ACC112 (cell line): ENCODE measurements around the gene CADPS.

ENCODE experiments used
- H2AFZ ChIP-seq: fragments of 200-600 bp; sonication (generic); one replicate; pipeline ENCODE4 v1.6.0; 2017; ENCODE audit warnings: antibody characterized with exemption, low read length; ENCODE audit not compliant: unreplicated experiment
- H3K27ac ChIP-seq: fragments of 200-600 bp; sonication (generic); 2 replicates; pipeline ENCODE4 v1.5.1; 2014; ENCODE audit warnings: low read depth, mild to moderate bottlenecking, antibody characterized with exemption, low read length, moderate library complexity
- H3K27me3 ChIP-seq: fragments of 200-600 bp; sonication (generic); 2 replicates; pipeline ENCODE4 v1.6.1; 2014; ENCODE audit warnings: mild to moderate bottlenecking, antibody characterized with exemption, low read length, moderate library complexity, mixed read lengths; ENCODE audit not compliant: insufficient read depth
- H3K36me3 ChIP-seq: fragments of 200-600 bp; sonication (generic); 2 replicates; pipeline ENCODE4 v1.6.1; 2016; ENCODE audit warnings: mild to moderate bottlenecking, antibody characterized with exemption, low read length, moderate library complexity, mixed read lengths; ENCODE audit not compliant: insufficient read depth
- H3K4me1 ChIP-seq: fragments of 200-600 bp; sonication (generic); one replicate; pipeline ENCODE4 v1.6.1; 2016; ENCODE audit warnings: low read length, mixed read lengths; ENCODE audit not compliant: insufficient read depth, unreplicated experiment, control insufficient read depth
- H3K4me3 ChIP-seq: fragments of 200-600 bp; sonication (generic); 2 replicates; pipeline ENCODE4 v1.5.1; 2014; ENCODE audit warnings: mild to moderate bottlenecking, low read depth, low read length
- H3K79me2 ChIP-seq: fragments of 200-600 bp; sonication (generic); one replicate; pipeline ENCODE4 v1.6.0; 2016; ENCODE audit warnings: low read length; ENCODE audit not compliant: control insufficient read depth, unreplicated experiment, insufficient read depth

The CADPS gene

DNA sequence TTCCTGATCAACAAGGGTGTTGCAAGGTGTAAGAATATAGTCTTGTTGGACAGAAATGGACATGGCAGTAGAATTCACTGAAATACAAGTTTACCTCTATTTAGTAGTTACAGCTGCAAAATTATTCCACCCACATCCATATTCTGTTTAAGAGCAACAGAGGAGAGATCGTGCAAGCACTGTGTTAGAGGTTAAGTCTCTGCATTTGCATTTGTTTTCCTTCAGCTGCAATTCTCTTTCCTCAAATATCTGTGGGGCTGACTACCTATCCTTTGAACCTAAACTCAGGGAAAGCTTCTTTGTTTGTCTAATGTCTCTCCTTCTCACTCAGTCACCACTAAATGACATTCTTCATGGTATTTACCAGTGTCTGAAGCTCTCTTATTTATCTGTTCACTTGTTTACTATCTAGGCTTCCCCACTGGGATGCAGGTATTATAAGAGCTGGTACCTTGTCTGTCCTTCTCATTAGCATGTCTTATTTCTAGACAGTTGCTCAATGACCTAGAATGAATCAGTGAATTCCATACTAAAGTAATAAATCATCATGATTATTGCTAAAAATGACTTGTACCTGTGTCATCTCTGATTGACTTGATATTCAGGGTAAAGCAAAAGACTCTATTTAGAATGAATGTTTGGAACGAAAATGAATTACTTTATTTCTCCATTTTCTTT, 326.5 kb downstream of the CADPS start:
- no peak overlapping the region for H2AFZ ChIP-seq
- peaks cover 78% of the 10 kb centered on the region for H3K27me3 ChIP-seq
- H3K79me2 ChIP-seq = no peaks in the 10 kb centered on the region
- H3K4me3 ChIP-seq = no peak overlapping the region
- H3K4me1 ChIP-seq = peaks cover 2% of the 10 kb centered on the region
- no peaks in the 10 kb centered on the region for H3K36me3 ChIP-seq
- H3K27ac ChIP-seq = no peak overlapping the region

DNA sequence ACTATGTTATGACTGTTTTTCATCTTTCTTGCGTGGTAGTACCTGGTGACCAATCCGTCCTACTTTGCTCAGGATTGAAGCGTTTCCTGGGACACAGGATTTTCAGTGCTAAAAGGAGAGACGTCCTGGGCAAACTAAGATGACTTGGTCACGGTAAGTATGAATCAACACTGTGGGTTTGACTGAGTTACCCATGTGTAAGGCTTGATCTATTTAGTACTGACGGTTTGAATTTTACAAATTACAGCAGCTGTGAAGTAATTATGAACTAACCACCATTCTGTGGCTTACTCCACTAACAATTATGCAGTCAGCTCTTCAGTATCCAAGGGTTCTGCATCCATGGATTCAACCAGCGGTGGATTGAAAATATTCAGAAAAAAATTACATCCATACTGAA, 328.9 kb downstream of the CADPS start:
- H2AFZ ChIP-seq = no peak overlapping the region
- no peaks in the 10 kb centered on the region for H3K4me1 ChIP-seq
- H3K27ac ChIP-seq = no peak overlapping the region
- H3K27me3 ChIP-seq = peaks cover 98% of the 10 kb centered on the region
- no peak overlapping the region for H3K4me3 ChIP-seq
- no peaks in the 10 kb centered on the region for H3K79me2 ChIP-seq
- no peaks in the 10 kb centered on the region for H3K36me3 ChIP-seq

DNA sequence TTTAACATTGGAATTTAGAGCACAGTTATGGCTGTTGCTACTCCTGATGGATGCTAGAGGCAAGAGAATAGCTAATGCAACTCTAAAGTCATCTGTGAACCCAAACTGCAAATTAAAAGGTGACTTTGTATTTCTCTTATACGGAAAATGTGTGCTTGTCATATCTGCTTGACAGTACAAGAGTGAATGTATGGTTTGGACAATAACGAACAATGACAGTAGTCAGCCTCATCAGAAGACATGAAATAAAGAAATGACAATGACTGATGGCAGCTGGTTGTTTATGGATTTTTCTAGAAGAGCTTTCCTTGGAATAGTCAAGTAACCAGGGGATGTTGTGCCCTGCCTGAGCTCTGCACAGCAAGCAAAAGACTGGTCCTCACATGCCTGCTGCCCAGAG, 333.0 kb downstream of the CADPS start:
- H3K27me3 ChIP-seq = peaks cover 99% of the 10 kb centered on the region
- H3K79me2 ChIP-seq = no peaks in the 10 kb centered on the region
- no peaks in the 10 kb centered on the region for H3K4me1 ChIP-seq
- H3K27ac ChIP-seq = no peak overlapping the region
- H3K36me3 ChIP-seq = no peaks in the 10 kb centered on the region
- no peak overlapping the region for H2AFZ ChIP-seq
- H3K4me3 ChIP-seq = no peak overlapping the region

DNA sequence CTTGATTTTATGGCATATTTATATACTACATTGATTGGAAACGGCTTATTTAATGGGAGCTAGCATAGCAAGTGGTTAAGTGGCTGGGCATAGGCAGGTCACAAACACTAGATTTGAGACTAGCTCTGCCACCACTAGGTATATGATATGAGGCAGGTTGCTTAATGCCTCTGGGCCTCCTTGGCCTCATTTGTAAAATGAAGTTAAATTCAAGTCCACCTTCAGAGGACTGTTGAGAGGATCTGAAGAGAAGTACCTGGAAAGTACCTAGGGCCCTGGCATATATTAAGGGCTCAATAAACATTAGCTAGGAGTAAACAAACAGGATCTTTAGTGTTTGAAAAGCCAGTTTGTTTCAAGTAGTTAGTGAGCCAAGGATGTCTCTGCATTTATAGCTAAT, 335.5 kb downstream of the CADPS start:
- H3K36me3 ChIP-seq = no peaks in the 10 kb centered on the region
- H3K27me3 ChIP-seq = peaks cover 93% of the 10 kb centered on the region
- no peak overlapping the region for H3K4me3 ChIP-seq
- H2AFZ ChIP-seq = no peak overlapping the region
- no peaks in the 10 kb centered on the region for H3K79me2 ChIP-seq
- no peak overlapping the region for H3K27ac ChIP-seq
- no peaks in the 10 kb centered on the region for H3K4me1 ChIP-seq

DNA sequence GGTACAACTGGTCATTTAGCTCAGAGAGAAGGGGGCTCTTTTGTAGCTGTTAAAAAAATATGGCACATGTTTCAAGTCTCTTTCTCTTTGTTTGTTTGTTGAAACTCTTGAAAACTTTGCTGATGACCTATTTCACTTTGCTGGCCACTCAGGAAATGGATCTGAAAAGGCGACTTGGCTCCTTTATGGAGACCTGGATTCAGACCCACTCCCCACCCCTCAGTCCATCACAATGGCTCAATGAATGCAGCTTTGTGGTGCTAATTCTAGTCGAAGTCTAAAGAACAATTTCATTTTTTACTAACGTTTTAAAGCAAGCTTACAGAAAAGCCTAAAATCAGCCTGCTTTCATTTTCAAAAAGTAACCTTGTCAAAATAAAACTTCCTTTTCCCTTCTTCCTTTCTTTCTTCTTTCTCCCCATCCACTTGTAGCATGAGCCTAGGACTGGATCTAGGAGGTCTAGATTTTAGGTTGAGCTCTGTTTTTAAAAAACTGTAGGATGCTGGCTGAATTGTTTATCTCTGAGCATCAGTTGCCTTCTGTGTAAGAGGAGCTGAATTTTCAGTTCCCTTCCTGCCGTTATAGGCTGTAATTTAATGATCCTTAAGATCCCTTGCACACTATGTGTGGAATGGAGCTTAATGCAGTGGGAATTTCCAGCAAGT, 336.4 kb downstream of the CADPS start:
- no peak overlapping the region for H2AFZ ChIP-seq
- no peak overlapping the region for H3K4me3 ChIP-seq
- H3K27me3 ChIP-seq = peaks cover 93% of the 10 kb centered on the region
- H3K4me1 ChIP-seq = no peaks in the 10 kb centered on the region
- H3K79me2 ChIP-seq = no peaks in the 10 kb centered on the region
- no peaks in the 10 kb centered on the region for H3K36me3 ChIP-seq
- H3K27ac ChIP-seq = no peak overlapping the region

DNA sequence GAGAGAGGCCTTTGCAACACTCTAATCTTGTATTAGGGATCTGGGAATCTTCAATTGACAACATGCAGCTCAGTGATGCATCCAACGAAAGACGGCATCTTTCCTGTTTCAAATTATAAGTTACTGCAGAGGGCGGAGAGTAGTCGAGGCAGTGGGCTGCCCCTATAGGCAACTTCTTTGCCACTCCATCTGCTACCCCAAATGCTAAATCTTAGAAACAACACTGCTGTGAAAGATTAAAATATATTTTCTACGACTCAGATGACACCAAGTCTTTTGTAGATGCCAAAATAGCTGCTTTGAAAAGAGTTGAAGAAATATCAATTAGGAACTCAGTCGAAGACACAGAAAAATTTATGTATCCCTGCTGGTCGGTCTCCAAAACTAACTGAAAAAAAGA, 340.9 kb downstream of the CADPS start:
- peaks cover 88% of the 10 kb centered on the region for H3K27me3 ChIP-seq
- H3K4me3 ChIP-seq = no peak overlapping the region
- H3K27ac ChIP-seq = no peak overlapping the region
- no peaks in the 10 kb centered on the region for H3K4me1 ChIP-seq
- H3K79me2 ChIP-seq = no peaks in the 10 kb centered on the region
- no peak overlapping the region for H2AFZ ChIP-seq
- no peaks in the 10 kb centered on the region for H3K36me3 ChIP-seq

DNA sequence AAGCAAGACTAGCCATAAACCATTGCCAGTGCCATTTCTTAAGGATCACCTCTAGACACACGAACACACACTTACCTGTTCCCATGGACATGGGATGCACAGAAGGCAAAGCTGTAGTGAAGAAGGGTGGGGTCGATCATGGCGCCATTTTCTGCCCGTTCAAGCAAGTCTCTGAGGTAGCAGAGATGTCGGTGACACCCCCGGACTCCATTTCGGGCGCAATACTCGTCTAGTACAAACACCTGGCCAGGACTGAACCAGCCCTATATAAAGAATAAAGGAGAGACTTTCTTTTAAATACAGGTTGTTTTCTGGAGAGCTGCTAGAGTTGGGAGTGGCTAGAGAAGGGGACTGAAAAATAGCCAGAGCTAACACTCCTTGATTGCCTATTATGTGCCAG, 342.4 kb downstream of the CADPS start:
- peaks cover 82% of the 10 kb centered on the region for H3K27me3 ChIP-seq
- no peak overlapping the region for H2AFZ ChIP-seq
- no peaks in the 10 kb centered on the region for H3K79me2 ChIP-seq
- H3K27ac ChIP-seq = no peak overlapping the region
- H3K4me1 ChIP-seq = no peaks in the 10 kb centered on the region
- H3K4me3 ChIP-seq = no peak overlapping the region
- no peaks in the 10 kb centered on the region for H3K36me3 ChIP-seq

DNA sequence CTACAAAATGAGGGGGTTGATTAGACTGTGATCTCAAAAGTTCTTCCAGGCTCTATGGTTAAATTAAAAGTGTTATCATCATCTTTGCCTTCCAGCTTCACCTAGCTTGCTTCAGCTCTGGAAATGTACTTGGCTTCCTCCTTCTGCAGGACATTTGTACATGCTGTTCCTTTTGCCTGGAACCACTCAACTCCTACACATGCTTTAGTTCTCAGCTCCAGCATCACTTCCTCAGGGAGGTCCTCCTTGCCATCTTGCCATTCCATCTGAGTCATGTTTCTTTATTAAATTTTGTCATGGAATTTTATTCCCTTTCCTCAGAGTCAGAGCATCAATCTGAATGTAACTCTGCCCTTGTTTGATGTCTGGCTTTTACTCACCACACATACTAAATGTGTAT, 343.2 kb downstream of the CADPS start:
- Histone ChIP-seq H3K36me3 (no peaks in the 10 kb centered on the region), H3K4me3 (no peak overlapping the region), H3K27ac (no peak overlapping the region), H3K79me2 (no peaks in the 10 kb centered on the region), H3K27me3 (peaks cover 80% of the 10 kb centered on the region), H2AFZ (no peak overlapping the region), H3K4me1 (no peaks in the 10 kb centered on the region)

DNA sequence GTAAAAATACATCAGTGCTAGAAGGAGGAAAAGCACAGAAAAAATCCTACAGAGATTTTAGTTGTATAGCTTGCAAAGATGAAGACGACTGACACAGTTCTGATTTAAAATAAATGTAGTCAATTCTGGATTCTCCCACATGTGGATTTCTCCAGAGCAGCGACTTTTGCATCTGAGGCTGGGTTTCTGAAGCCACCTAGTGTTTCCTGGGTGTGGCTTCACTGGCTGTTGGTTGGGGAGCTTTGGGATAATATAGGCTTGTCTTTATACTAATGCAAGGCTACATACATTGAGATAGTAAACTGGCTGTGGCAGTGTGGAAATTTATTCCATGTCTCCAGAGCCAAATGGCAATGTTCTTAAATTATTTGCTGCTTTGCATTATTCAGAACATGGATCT, 343.7 kb downstream of the CADPS start:
- Histone ChIP-seq H3K79me2 (no peaks in the 10 kb centered on the region), H3K4me1 (no peaks in the 10 kb centered on the region), H3K27me3 (peaks cover 80% of the 10 kb centered on the region), H3K36me3 (no peaks in the 10 kb centered on the region), H3K27ac (no peak overlapping the region), H2AFZ (no peak overlapping the region), H3K4me3 (no peak overlapping the region)

DNA sequence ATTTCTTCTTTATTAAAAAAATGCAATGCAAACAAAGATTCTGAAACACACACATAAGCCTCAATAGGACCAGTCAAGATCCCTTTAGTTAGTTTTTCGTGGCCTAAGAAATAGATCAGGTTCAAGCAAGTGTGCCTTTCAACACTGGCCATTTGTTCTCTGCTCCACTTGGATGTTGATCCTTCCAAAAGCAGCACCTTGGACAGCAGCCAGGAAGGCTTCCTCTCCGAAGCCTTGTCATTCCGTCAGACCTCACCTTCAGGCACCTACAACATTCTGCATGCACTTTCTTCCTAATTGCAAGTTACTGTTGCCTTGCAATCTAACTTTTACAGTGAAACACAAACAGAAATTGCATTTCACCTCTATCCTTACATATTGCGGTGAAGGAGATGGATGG, 346.0 kb downstream of the CADPS start:
- Histone ChIP-seq H2AFZ (no peak overlapping the region), H3K27me3 (peaks cover 80% of the 10 kb centered on the region), H3K79me2 (no peaks in the 10 kb centered on the region), H3K27ac (no peak overlapping the region), H3K4me3 (no peak overlapping the region), H3K4me1 (no peaks in the 10 kb centered on the region), H3K36me3 (no peaks in the 10 kb centered on the region)

DNA sequence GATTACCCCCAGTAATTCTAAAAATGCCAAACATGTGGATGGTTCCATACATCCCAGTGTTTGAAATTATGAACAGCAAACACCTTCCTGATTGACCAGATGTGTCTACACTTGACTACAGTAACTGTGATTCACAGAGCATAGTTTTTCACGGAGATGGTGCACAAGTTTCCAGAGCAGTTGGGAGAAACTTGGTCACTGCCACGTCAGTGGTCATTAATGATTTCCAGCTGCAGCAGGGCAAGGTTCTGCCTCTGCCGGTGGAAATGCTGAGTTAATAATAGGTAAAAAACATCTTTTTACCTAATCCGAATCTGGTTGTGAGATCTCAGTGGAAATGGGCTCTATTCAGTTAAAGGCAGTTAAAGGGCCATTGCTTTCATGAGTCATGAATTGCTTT, 347.7 kb downstream of the CADPS start:
- H3K4me3 ChIP-seq = no peak overlapping the region
- no peak overlapping the region for H2AFZ ChIP-seq
- no peaks in the 10 kb centered on the region for H3K36me3 ChIP-seq
- H3K4me1 ChIP-seq = no peaks in the 10 kb centered on the region
- H3K79me2 ChIP-seq = no peaks in the 10 kb centered on the region
- no peak overlapping the region for H3K27ac ChIP-seq
- peaks cover 81% of the 10 kb centered on the region for H3K27me3 ChIP-seq
